HG02981 (cell line): Measurements from ENCODE around the gene TET2.

Experiments used
- ATAC-seq: cut with Tn5 transposase; IDR thresholded peaks from one replicate; pipeline ENCODE4 v1.9.1; 2021; ENCODE audit warnings: mild to moderate bottlenecking, moderate library complexity; ENCODE audit not compliant: unreplicated experiment

Gene TET2

GRCh38 chr4:105181259-105181658 lies 34.6 kb downstream of the TET2 start:
- no peak for ATAC-seq

- no peak for ATAC-seq
Observed at GRCh38 chr4:105182211-105182610, 35.5 kb downstream of the TET2 start.

DNA sequence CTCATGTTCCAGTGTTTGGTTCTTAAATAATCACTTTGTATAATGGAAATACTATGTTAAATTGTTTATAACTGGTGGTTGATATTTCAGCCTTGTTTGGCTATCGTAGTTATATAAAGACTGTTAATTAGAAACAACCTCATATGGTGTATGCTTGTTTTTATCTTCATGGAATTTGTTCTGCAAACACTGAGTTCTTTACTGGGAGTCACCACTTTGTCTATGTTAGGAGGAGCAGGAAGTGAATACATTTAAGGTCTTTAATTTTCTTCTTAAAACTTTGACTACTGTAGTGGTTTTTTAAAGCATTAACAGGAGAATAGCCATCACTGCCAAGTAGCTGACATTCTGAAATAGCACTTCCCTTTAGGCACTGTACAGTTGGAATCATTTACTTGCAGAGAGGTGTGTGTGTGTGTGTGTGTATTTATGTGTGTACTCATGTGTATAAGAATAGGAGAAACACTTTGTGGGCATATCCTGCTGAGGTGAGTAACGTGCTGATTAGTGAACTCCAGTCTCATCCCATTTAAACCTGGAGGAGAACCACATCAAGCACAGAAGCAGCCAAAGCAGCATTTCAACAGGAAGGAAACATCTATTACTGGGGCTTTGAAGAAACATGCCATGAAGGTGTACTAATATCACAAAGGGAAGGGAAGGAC lies 37.8 kb downstream of the TET2 start:
- no peak for ATAC-seq

- ATAC-seq = no peak
Observed at GRCh38 chr4:105186701-105187161, 40.1 kb downstream of the TET2 start.

DNA sequence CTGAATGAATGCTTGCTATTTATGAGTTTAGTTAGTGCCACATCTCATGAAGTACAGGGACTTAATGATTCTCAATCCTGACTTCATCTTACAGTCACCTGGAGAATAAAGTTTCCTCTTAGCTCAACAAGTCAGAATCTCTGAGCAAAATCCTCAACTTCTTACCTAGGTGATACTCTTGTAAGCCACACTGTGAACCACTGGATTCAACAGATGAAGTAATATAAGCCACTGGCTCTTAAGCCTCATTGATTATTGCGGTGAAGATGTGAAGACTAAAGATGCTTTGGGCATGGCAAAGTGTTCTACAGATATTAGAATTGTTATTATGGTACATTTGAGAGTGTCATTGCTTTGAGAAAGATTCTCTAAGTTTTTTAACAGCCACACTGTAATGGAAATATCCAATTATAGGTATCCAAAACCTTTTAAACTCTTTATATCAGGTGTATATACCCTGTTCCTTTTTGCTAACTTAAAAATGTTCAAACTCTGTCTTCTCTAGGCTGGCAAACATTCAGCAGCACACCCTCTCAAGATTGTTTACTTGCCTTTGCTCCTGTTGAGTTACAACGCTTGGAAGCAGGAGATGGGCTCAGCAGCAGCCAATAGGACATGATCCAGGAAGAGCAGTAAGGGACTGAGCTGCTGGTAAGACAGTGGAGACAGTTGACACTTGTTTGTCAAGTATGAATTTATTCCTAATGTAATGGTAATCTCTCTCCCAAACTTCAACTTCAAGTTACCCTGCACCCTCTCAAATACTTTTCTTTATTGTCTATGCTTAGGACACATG lies 43.4 kb downstream of the TET2 start:
- no peak for ATAC-seq

- ATAC-seq = peak; percentile 42
Observed at GRCh38 chr4:105191621-105192210, 45.0 kb downstream of the TET2 start.

- ATAC-seq = no peak
Observed at GRCh38 chr4:105192474-105192873, 45.8 kb downstream of the TET2 start.

DNA sequence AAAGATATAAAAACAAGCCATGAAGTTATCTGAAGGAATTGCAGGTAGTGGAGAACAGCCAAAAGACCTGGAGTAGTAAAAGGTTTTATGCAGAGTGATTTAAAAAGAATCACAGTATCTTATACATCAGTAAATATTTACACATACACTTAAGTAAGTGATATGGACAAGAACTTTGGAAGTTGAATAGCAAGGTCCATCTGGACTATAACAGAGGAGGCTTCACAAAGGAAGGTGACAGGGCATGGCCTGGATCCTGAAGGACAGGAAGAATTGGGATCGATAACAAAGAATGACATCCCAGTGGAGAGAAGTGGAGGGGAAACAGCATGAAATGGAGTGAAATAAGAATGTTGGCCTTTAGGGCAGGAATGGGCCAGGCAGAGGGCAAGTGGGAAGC lies 46.2 kb downstream of the TET2 start:
- no peak for ATAC-seq

DNA sequence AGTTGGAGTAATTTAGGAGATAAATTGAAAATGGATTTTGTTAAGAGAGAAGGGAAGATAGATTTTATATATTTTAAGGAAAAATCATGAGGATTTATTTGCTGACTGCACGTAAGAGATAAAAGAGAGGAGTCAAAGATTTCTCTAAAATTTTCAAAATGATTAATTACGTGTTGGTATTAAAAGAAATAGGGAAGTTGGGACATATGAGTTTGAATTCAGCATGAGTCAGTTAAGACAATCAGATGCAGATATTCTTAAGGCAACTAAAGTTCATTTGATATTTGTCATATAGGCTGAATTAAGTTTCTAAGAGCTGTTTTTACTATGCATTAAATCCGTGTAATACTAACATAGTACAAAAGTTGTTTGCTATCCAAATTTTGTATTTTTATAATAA lies 46.9 kb downstream of the TET2 start:
- no peak for ATAC-seq

DNA sequence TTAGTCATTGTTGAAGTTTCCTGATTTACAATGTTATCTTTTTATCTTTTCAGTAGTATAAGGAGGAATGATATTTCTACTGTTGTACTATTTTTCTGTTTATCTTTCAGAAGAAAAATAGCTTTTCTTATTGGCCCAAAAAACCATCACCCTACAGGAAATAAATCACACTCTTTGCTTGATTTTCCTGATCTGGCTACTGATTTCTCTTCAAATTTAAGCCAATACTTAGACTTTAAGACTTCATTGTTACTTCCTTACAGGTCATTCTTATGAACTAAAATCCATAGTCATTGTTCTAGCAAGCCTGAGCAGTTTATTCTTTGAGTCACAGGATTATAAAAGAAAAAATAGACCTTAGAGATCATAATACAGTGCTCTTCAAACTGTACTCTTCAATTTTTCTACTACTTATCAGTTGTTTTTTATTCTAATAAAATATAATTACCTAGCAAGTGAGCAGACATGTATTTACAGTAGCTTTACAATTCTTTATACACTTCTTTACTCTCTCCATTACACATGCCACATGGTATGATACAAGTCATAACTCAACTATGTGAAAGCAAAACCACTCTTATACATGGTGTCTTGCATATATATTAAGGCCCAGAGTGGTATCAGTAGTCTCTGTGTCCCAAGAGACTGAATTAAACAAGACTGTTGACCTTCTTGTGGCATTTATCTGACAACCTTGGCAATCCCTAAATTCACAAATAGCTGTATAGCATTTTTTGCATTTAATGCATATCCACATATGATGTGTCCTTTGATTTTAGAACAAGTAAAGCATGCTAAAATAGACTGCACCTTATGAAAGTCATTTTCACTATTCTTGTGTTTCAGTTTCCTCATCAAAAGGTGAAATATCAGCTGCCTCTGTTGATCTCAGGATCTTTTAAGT lies 47.9 kb downstream of the TET2 start:
- ATAC-seq = peak; percentile 93

DNA sequence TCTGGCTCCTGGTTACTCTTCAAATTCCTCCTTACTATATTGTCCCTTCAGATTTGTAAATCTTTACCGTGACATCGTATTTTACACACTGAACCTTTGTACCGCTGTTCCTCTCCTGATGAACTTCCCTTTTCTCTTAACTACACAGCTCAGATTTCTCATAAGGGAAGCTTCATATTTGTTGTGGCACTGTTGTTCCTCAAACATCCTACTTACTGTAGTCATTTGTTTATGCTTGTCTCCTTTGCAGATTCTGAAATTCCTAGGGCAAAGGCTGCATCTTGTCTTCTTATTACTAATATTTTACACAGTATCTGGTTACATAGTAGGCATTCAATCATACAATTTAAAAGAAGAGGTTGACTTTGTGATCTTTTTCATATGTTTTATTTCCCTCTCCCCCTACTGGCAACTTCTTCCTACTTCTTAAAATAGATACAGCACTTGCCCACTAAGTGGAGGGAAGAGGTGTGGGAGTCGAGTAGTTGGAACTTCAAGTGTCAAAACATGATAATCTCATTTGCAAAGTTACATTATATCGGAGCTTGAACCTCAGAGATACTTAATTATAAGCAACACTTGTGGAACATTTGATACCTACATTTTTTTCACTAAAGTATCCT lies 50.0 kb downstream of the TET2 start:
- ATAC-seq = no peak

DNA sequence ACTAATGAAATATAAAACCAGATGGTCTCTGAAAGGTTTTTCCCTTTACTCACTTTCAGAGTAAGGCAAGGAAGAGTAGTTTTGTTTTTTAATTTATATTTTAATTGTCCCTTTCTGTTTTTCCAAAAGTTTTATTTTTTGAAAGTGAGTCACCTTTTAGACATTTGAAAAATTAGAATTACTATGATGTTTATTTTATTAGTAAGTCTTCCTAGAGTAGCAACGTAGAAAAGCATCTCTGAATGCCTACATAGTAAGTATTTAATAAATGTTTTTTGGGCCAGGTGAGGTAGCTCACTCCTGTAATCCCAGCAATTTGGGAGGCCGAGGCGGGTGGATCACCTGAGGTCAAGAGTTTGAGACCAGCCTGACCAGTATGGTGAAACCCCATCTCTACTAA lies 51.1 kb downstream of the TET2 start:
- ATAC-seq = no peak

- ATAC-seq = no peak
Observed at GRCh38 chr4:105198541-105198940, 51.9 kb downstream of the TET2 start.

DNA sequence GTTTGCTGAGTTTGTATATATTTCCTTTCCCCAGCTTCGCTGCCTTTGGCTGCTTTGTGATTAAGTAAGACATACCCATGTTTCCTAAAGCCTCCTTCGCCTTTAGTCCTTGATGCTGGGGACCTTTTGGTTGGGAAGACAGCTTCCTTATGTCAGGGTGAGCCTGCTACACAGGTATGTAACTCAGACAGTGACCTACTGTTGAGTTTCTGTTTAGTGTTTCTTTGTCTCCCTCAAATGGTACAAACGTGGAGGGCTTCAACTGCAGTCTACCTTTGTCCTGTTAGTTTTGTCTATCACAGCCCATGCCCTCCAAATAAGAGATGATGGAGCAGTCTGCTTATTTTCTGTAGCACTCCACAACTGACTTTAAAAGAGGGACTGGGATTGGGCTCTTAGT lies 59.5 kb downstream of the TET2 start:
- no peak for ATAC-seq

DNA sequence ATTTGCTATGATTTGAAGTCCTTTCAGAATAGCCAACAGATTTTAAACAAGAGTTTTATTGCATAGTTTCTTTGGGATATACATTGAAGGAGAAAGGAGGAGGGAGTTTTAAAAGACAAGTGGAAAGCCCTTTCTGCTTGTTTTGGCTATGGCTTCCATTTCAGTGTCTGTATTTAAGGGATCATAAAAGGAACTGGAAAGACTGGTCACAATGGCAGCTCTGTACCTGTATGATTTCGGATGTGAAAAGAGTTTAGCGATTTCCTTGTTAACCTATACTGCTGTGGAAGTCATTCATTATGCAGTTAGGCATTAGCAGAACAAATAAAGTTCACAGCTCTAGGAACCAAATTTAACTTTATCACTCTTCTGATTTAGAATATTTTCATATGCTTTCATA lies 60.7 kb downstream of the TET2 start:
- ATAC-seq = no peak

GRCh38 chr4:105208561-105208960 lies 61.9 kb downstream of the TET2 start:
- ATAC-seq = no peak

DNA sequence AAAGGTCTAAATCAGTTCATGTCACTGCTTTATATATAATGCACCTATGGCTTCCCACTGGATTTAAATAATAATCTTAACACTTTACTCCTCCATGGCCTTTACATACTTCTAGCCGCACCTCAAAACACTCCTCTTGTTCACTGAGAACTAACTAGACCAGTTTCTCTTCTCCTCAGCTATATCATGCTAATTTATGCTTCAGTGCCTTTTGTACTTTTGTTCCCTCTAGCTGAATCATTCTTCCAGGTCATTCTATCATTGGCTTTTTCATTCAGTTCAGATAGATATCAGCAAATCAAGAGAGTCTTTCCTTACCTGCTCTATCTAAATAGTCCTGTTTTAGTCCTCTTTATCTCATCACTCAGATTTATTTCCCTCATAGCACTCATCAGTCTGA lies 64.2 kb downstream of the TET2 start:
- no peak for ATAC-seq

GRCh38 chr4:105215609-105216313 lies 69.1 kb downstream of the TET2 start:
- ATAC-seq = peak; percentile 73

DNA sequence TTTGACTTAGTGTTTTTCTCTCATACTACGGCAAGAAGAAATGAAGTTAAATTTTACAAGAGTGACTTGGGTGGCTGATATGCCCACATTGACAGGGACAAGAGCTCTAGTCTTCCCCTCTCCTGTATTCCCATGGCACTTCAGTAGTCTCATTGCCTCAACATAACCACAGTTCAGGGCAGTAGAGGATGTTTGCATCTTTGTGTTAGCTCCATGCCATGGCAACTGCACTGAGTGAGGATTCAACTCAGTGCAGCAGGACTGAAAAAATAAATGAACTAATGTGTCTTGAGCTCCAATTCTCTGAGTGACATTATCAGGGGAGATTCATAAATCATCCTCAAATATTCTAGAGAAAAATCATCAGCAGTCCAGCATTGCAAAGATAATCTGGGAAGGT lies 78.8 kb downstream of the TET2 start:
- no peak for ATAC-seq

GRCh38 chr4:105227054-105227453 lies 80.4 kb downstream of the TET2 start:
- ATAC-seq = no peak
